Measurements from ENCODE around the gene BCL2L13.

- TF ChIP-seq CTCF (IDR thresholded peaks at IDR 0.05): no peak
- no peak for TF ChIP-seq POLR2A (IDR thresholded peaks at IDR 0.05)
Measured at GRCh38 chr22:17606496-17606895, 32.1 kb upstream of the BCL2L13 start.

Measured in right lobe of liver (tissue), 4 donors.